ENCODE measurements around the gene NACC2.

DNA sequence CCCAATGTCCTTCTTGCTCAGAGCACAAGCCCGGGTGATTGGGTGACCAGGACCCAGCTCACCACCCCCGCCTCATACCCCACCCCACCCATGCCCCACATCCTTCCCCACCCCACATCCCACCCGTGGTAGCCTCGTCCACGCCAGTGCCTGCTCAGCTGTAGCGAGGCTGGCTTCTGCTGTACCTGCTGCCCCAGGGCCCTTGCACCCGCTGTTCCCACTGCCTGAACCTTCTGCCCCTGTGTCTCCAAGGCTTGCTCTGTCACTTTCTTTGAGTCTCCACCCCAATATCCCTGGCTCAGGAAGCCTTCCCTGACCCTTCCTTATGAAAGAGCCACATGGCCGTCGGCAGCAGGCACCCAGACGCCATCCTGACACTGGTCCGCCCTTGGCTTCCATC, 3.1 kb upstream of the NACC2 start:
- TF ChIP-seq, protein P1, sequence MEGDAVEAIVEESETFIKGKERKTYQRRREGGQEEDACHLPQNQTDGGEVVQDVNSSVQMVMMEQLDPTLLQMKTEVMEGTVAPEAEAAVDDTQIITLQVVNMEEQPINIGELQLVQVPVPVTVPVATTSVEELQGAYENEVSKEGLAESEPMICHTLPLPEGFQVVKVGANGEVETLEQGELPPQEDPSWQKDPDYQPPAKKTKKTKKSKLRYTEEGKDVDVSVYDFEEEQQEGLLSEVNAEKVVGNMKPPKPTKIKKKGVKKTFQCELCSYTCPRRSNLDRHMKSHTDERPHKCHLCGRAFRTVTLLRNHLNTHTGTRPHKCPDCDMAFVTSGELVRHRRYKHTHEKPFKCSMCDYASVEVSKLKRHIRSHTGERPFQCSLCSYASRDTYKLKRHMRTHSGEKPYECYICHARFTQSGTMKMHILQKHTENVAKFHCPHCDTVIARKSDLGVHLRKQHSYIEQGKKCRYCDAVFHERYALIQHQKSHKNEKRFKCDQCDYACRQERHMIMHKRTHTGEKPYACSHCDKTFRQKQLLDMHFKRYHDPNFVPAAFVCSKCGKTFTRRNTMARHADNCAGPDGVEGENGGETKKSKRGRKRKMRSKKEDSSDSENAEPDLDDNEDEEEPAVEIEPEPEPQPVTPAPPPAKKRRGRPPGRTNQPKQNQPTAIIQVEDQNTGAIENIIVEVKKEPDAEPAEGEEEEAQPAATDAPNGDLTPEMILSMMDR (IDR thresholded peaks at IDR 0.05), result no peak
- TF ChIP-seq EZH2 (IDR thresholded peaks at IDR 0.05), result no peak
- no peak for TF ChIP-seq EZH2phosphoT487 (IDR thresholded peaks at IDR 0.05)

All from neural progenitor cell (in vitro differentiated cells).